Measurements from ENCODE around the gene B3GNT7. TPM values are rescaled to one million over a fixed set of nuclear protein-coding genes. Genes with fewer than 3 reads are reported as not detected.

Gene B3GNT7
- total RNA-seq, 4 donors from 2014 or later: 2.6 to 3.3 (median 3.0) TPM

- Histone ChIP-seq H3K9me3 (no peaks in the 10 kb centered on the region), H3K4me1 (peaks cover 0 to 7% (median 0%) of the 10 kb centered on the region in 4 donors), H3K27ac (no peak overlapping the region), H3K36me3 (no peaks in the 10 kb centered on the region), H3K27me3 (no peaks in the 10 kb centered on the region), H3K4me3 (no peak overlapping the region)
- WGBS, 2 donors: 88 to 96% methylated on average over 16 to 25 of the region's 26 CpGs
- no peak for TF ChIP-seq CTCF (IDR thresholded peaks at IDR 0.05)
- TF ChIP-seq POLR2A (IDR thresholded peaks at IDR 0.05): no peak
- TF ChIP-seq EP300 (IDR thresholded peaks at IDR 0.05): no peak
- DNase-seq (ENCODE audit: low spot score in 2 of 2): no peak
Measured at GRCh38 chr2:231418820-231419640, 23.5 kb downstream of the B3GNT7 start.

- Histone ChIP-seq H3K4me1 (no peaks in the 10 kb centered on the region), H3K27me3 (no peaks in the 10 kb centered on the region), H3K36me3 (no peaks in the 10 kb centered on the region), H3K4me3 (no peak overlapping the region), H3K9me3 (no peaks in the 10 kb centered on the region), H3K27ac (no peak overlapping the region)
- WGBS, 2 donors: 61% methylated on average over 8 to 9 of the region's 9 CpGs
- no peak for DNase-seq (ENCODE audit: low spot score in 2 of 2)
- TF ChIP-seq CTCF (IDR thresholded peaks at IDR 0.05) (no peak), EP300 (IDR thresholded peaks at IDR 0.05) (no peak), POLR2A (IDR thresholded peaks at IDR 0.05) (no peak)
Measured at GRCh38 chr2:231421051-231421580, 25.6 kb downstream of the B3GNT7 start.

- Histone ChIP-seq H3K27ac (no peak overlapping the region), H3K4me1 (no peaks in the 10 kb centered on the region), H3K36me3 (no peaks in the 10 kb centered on the region), H3K9me3 (no peaks in the 10 kb centered on the region), H3K4me3 (no peak overlapping the region), H3K27me3 (no peaks in the 10 kb centered on the region)
- WGBS, 2 donors: 83 to 93% methylated on average over 2 of the region's 2 CpGs
- no peak for DNase-seq (ENCODE audit: low spot score in 2 of 2)
- no peak for TF ChIP-seq EP300 (IDR thresholded peaks at IDR 0.05)
- TF ChIP-seq CTCF (IDR thresholded peaks at IDR 0.05): no peak
- TF ChIP-seq POLR2A (IDR thresholded peaks at IDR 0.05): no peak
Measured at GRCh38 chr2:231422056-231422455, 26.5 kb downstream of the B3GNT7 start.

- no peaks in the 10 kb centered on the region for H3K27me3 ChIP-seq
- TF ChIP-seq POLR2A (IDR thresholded peaks at IDR 0.05) (no peak), EP300 (IDR thresholded peaks at IDR 0.05) (no peak), CTCF (IDR thresholded peaks at IDR 0.05) (no peak)
- DNase-seq (ENCODE audit: low spot score in 2 of 2): no peak
- 95% methylated on average over 10 of the region's 10 CpGs for WGBS, 2 donors
- H3K4me3 ChIP-seq: no peak overlapping the region
- H3K4me1 ChIP-seq: no peaks in the 10 kb centered on the region
- no peaks in the 10 kb centered on the region for H3K36me3 ChIP-seq
- H3K27ac ChIP-seq: no peak overlapping the region
- no peaks in the 10 kb centered on the region for H3K9me3 ChIP-seq
Measured at GRCh38 chr2:231423176-231423575, 27.7 kb downstream of the B3GNT7 start.

- WGBS, 2 donors: 65 to 74% methylated on average over 8 of the region's 8 CpGs
- Histone ChIP-seq H3K4me3 (no peak overlapping the region), H3K36me3 (no peaks in the 10 kb centered on the region), H3K27me3 (no peaks in the 10 kb centered on the region), H3K27ac (no peak overlapping the region), H3K4me1 (no peaks in the 10 kb centered on the region), H3K9me3 (no peaks in the 10 kb centered on the region)
- no peak for TF ChIP-seq POLR2A (IDR thresholded peaks at IDR 0.05)
- no peak for TF ChIP-seq EP300 (IDR thresholded peaks at IDR 0.05)
- no peak for TF ChIP-seq CTCF (IDR thresholded peaks at IDR 0.05)
- no peak for DNase-seq (ENCODE audit: low spot score in 2 of 2)
Measured at GRCh38 chr2:231425291-231425810, 29.8 kb downstream of the B3GNT7 start.
